HG02798 (cell line): Measurements from ENCODE around the gene PTTG1IP.

Source experiments
- ATAC-seq: cut with Tn5 transposase; IDR thresholded peaks from one replicate; pipeline ENCODE4 v1.9.1; 2021; ENCODE audit warnings: mild to moderate bottlenecking; ENCODE audit not compliant: unreplicated experiment, poor library complexity

Gene PTTG1IP

GRCh38 chr21:44814498-44815023 lies 58.9 kb downstream of the PTTG1IP start:
- no peak for ATAC-seq

- ATAC-seq = no peak
Observed at GRCh38 chr21:44813727-44814126, 59.8 kb downstream of the PTTG1IP start.

GRCh38 chr21:44813149-44813548 lies 60.3 kb downstream of the PTTG1IP start:
- ATAC-seq = no peak

- ATAC-seq = no peak
Observed at GRCh38 chr21:44812640-44813039, 60.9 kb downstream of the PTTG1IP start.

- no peak for ATAC-seq
Observed at GRCh38 chr21:44810779-44811178, 62.7 kb downstream of the PTTG1IP start.

- ATAC-seq = no peak
Observed at GRCh38 chr21:44805859-44806258, 67.6 kb downstream of the PTTG1IP start.

- no peak for ATAC-seq
Observed at GRCh38 chr21:44805226-44805625, 68.3 kb downstream of the PTTG1IP start.

GRCh38 chr21:44804762-44805161 lies 68.7 kb downstream of the PTTG1IP start:
- ATAC-seq = no peak

- no peak for ATAC-seq
Observed at GRCh38 chr21:44803651-44804050, 69.8 kb downstream of the PTTG1IP start.

- ATAC-seq = no peak
Observed at GRCh38 chr21:44802396-44803153, 70.9 kb downstream of the PTTG1IP start.

GRCh38 chr21:44801468-44802395 lies 71.8 kb downstream of the PTTG1IP start, which contains the start of gene UBE2G2:
Gene UBE2G2, minus strand, starts transcription at chr21:44801820. Its CDS starts 72 bp downstream, at chr21:44801748.
- peak; percentile 86 for ATAC-seq

- no peak for ATAC-seq
Observed at GRCh38 chr21:44800971-44801467, 72.5 kb downstream of the PTTG1IP start.

- no peak for ATAC-seq
Observed at GRCh38 chr21:44800103-44800502, 73.4 kb downstream of the PTTG1IP start.

GRCh38 chr21:44799646-44800045 lies 73.8 kb downstream of the PTTG1IP start:
- no peak for ATAC-seq
